Liver (tissue), 9 donors: ENCODE measurements around the gene RANBP17. TPM values are rescaled to one million over a fixed set of nuclear protein-coding genes. Genes with fewer than 3 reads are reported as not detected.
"Not testable (repeated sequence)": the region's sequence is repeated elsewhere in the genome, so short reads cannot be mapped to it uniquely, and the experiment has no call there.

Source experiments
- DNase-seq: peaks from one replicate; pipeline ENCODE4 v3.0.0-alpha.2; 2017; ENCODE audit warnings: low spot score
- H3K27ac ChIP-seq, 2 donors: one replicate each; pipeline ENCODE4 v1.7.0; 2013; ENCODE audit warnings: inconsistent platforms in 2 of 2, low read length in 2 of 2, control low read depth in 1 of 2, low read depth in 1 of 2, mild to moderate bottlenecking in 1 of 2
- H3K27me3 ChIP-seq, 4 donors: one replicate each; pipeline versions ENCODE4 v1.6.1 to v1.7.0; 2013; ENCODE audit warnings: low read length in 3 of 4, inconsistent platforms in 1 of 4, mild to moderate bottlenecking in 1 of 4, moderate library complexity in 1 of 4; ENCODE audit not compliant: control insufficient read depth in 4 of 4, insufficient read depth in 4 of 4
- H3K36me3 ChIP-seq, 4 donors: one replicate each; pipeline versions ENCODE4 v1.6.1 to v1.7.0; 2013; ENCODE audit warnings: low read length in 3 of 4, mild to moderate bottlenecking in 3 of 4, low read depth in 1 of 4, moderate library complexity in 1 of 4; ENCODE audit not compliant: control insufficient read depth in 4 of 4, insufficient read depth in 3 of 4
- H3K4me1 ChIP-seq, 4 donors: one replicate each; pipeline versions ENCODE4 v1.6.1 to v1.7.0; 2013; ENCODE audit warnings: low read length in 3 of 4, mild to moderate bottlenecking in 3 of 4, moderate library complexity in 1 of 4; ENCODE audit not compliant: control insufficient read depth in 4 of 4, insufficient read depth in 4 of 4
- H3K4me3 ChIP-seq, 3 donors: one replicate each; pipeline versions ENCODE4 v1.6.1 to v1.7.0; 2013; ENCODE audit warnings: low read length in 3 of 3, control low read depth in 1 of 3, low read depth in 1 of 3, mild to moderate bottlenecking in 1 of 3
- H3K9ac ChIP-seq, 2 donors: one replicate each; pipeline ENCODE4 v1.7.0; 2013; ENCODE audit warnings: low read length in 2 of 2, mild to moderate bottlenecking in 2 of 2, moderate library complexity in 2 of 2, control low read depth in 1 of 2, low read depth in 1 of 2
- H3K9me3 ChIP-seq, 4 donors: one replicate each; pipeline versions ENCODE4 v1.6.1 to v1.7.0; 2013; ENCODE audit warnings: low read length in 3 of 4; ENCODE audit not compliant: control insufficient read depth in 4 of 4
- CTCF ChIP-seq: fragments of 150-350 bp; IDR thresholded peaks from 2 replicates; pipeline ENCODE4 v1.5.1; 2017; ENCODE audit warnings: improper control_type of control experiment, low read depth, low read length; ENCODE audit not compliant: missing input control
- EGR1 ChIP-seq, 2 donors: IDR thresholded peaks; 2 replicates each; pipeline ENCODE4 v1.6.1; 2016 to 2018; ENCODE audit warnings: antibody characterized with exemption in 2 of 2, low read depth in 2 of 2
- FOXA1 ChIP-seq: IDR thresholded peaks from 2 replicates; pipeline ENCODE4 v1.6.1; 2016; ENCODE audit warnings: antibody characterized with exemption
- FOXA2 ChIP-seq: IDR thresholded peaks from 2 replicates; pipeline ENCODE4 v1.6.1; 2016; ENCODE audit warnings: antibody characterized with exemption
- HNF4A ChIP-seq, 2 donors: conservative IDR thresholded peaks; 2 replicates each; pipeline ENCODE4 v1.6.1; 2016; ENCODE audit warnings: antibody characterized with exemption in 2 of 2, mild to moderate bottlenecking in 2 of 2
- JUND ChIP-seq, 2 donors: IDR thresholded peaks; 2 replicates each; pipeline ENCODE4 v1.6.1; 2016; ENCODE audit warnings: antibody characterized with exemption in 2 of 2
- NR2F2 ChIP-seq: IDR thresholded peaks from 2 replicates; pipeline ENCODE4 v1.6.1; 2016; ENCODE audit warnings: antibody characterized with exemption
- RAD21 ChIP-seq, 2 donors: IDR thresholded peaks; 2 replicates each; pipeline ENCODE4 v1.6.1; 2016; ENCODE audit warnings: antibody characterized with exemption in 2 of 2, mild to moderate bottlenecking in 2 of 2
- RXRA ChIP-seq, 2 donors: IDR thresholded peaks; 2 replicates each; pipeline ENCODE4 v1.6.1; 2017 to 2018; ENCODE audit warnings: antibody characterized with exemption in 2 of 2, mild to moderate bottlenecking in 1 of 2
- SP1 ChIP-seq: IDR thresholded peaks from 2 replicates; pipeline ENCODE4 v1.6.1; 2018; ENCODE audit warnings: antibody characterized with exemption, mild to moderate bottlenecking
- TAF1 ChIP-seq: conservative IDR thresholded peaks from 2 replicates; pipeline ENCODE4 v1.6.1; 2016; ENCODE audit warnings: antibody characterized with exemption, mild to moderate bottlenecking
- WGBS: extraction: QIAGEN DNeasy Blood & Tissue Kit; methylation state at CpG from one replicate; pipeline ENCODE4 v1.1.7; 2013; 5-methylcytosine and 5-hydroxymethylcytosine counted together
- polyA plus RNA-seq, 2 donors: library from polyadenylated mRNA; stranded (reverse) in 1 of 2; unstranded in 1 of 2; fragments of 200-250 nt in 1 of 2; fragments of >200 nt in 1 of 2; fragmentation: Nextera tagmentation in 1 of 2; extraction: Ambion mirVana in 1 of 2; gene quantifications; one replicate each; pipeline versions ENCODE4 v1.2.1 to v1.2.3, GENCODE V29; 2013 to 2015
- total RNA-seq, 2 donors: library from RNA; depleted of rRNA; stranded (reverse); fragments of >200 nt; gene quantifications; one replicate each; pipeline ENCODE4 v1.2.3, GENCODE V29; 2014
- TF ChIP-seq, protein P1 (sequence below): IDR thresholded peaks from 2 replicates; pipeline ENCODE4 v1.6.1; 2016; ENCODE audit warnings: antibody characterized with exemption, mild to moderate bottlenecking
- TF ChIP-seq, protein P2 (sequence below): IDR thresholded peaks from 2 replicates; pipeline ENCODE4 v1.6.1; 2016; ENCODE audit warnings: antibody characterized with exemption
- TF ChIP-seq, protein P3 (sequence below): IDR thresholded peaks from 2 replicates; pipeline ENCODE4 v1.6.1; 2016; ENCODE audit warnings: antibody characterized with exemption
- TF ChIP-seq, protein P4 (sequence below): IDR thresholded peaks from 2 replicates; pipeline ENCODE4 v1.6.1; 2016; ENCODE audit warnings: antibody characterized with exemption
- donor health status: healthy.
- donor health status: healthy.
- donor health status: healthy.
- donor health status: healthy.
- donor health status: healthy.

Gene RANBP17
- total and polyA plus RNA-seq, 4 donors = 0.83 to 10.8 (median 7.9) TPM

- Histone ChIP-seq H3K27me3 (no peaks in the 10 kb centered on the region), H3K27ac (no peak overlapping the region), H3K9ac (no peak overlapping the region), H3K4me3 (no peak overlapping the region), H3K36me3 (no peaks in the 10 kb centered on the region), H3K4me1 (no peaks in the 10 kb centered on the region), H3K9me3 (no peaks in the 10 kb centered on the region)
- 91% methylated on average over 2 of the region's 2 CpGs for WGBS
- no peak for DNase-seq
- TF ChIP-seq SP1 = no peak
- TF ChIP-seq, protein P1, sequence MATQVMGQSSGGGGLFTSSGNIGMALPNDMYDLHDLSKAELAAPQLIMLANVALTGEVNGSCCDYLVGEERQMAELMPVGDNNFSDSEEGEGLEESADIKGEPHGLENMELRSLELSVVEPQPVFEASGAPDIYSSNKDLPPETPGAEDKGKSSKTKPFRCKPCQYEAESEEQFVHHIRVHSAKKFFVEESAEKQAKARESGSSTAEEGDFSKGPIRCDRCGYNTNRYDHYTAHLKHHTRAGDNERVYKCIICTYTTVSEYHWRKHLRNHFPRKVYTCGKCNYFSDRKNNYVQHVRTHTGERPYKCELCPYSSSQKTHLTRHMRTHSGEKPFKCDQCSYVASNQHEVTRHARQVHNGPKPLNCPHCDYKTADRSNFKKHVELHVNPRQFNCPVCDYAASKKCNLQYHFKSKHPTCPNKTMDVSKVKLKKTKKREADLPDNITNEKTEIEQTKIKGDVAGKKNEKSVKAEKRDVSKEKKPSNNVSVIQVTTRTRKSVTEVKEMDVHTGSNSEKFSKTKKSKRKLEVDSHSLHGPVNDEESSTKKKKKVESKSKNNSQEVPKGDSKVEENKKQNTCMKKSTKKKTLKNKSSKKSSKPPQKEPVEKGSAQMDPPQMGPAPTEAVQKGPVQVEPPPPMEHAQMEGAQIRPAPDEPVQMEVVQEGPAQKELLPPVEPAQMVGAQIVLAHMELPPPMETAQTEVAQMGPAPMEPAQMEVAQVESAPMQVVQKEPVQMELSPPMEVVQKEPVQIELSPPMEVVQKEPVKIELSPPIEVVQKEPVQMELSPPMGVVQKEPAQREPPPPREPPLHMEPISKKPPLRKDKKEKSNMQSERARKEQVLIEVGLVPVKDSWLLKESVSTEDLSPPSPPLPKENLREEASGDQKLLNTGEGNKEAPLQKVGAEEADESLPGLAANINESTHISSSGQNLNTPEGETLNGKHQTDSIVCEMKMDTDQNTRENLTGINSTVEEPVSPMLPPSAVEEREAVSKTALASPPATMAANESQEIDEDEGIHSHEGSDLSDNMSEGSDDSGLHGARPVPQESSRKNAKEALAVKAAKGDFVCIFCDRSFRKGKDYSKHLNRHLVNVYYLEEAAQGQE = no peak
- TF ChIP-seq CTCF = no peak
- no peak for TF ChIP-seq FOXA1
- TF ChIP-seq RXRA (IDR thresholded peaks at IDR 0.05) = no peak
- TF ChIP-seq, protein P2, sequence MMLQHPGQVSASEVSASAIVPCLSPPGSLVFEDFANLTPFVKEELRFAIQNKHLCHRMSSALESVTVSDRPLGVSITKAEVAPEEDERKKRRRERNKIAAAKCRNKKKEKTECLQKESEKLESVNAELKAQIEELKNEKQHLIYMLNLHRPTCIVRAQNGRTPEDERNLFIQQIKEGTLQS = no peak
- no peak for TF ChIP-seq TAF1
Observed at GRCh38 chr5:171032435-171032973, 170.7 kb downstream of the RANBP17 start.

- over 99% methylated on average over 2 of the region's 2 CpGs for WGBS
- H3K9ac ChIP-seq, H3K4me3 ChIP-seq, H3K27me3 ChIP-seq, DNase-seq, H3K9me3 ChIP-seq, H3K27ac ChIP-seq, H3K4me1 ChIP-seq, H3K36me3 ChIP-seq: not testable (repeated sequence)
Observed at GRCh38 chr5:171041893-171042292, 180.1 kb downstream of the RANBP17 start.

GRCh38 chr5:171050916-171051315, 189.1 kb downstream of the RANBP17 start:
- TF ChIP-seq, protein P2 = no peak
- TF ChIP-seq, protein P3, sequence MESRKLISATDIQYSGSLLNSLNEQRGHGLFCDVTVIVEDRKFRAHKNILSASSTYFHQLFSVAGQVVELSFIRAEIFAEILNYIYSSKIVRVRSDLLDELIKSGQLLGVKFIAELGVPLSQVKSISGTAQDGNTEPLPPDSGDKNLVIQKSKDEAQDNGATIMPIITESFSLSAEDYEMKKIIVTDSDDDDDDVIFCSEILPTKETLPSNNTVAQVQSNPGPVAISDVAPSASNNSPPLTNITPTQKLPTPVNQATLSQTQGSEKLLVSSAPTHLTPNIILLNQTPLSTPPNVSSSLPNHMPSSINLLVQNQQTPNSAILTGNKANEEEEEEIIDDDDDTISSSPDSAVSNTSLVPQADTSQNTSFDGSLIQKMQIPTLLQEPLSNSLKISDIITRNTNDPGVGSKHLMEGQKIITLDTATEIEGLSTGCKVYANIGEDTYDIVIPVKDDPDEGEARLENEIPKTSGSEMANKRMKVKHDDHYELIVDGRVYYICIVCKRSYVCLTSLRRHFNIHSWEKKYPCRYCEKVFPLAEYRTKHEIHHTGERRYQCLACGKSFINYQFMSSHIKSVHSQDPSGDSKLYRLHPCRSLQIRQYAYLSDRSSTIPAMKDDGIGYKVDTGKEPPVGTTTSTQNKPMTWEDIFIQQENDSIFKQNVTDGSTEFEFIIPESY = no peak
- TF ChIP-seq NR2F2 (no peak), CTCF (no peak), SP1 (no peak), FOXA2 (no peak), RXRA (IDR thresholded peaks at IDR 0.05) (no peak), RAD21 (IDR thresholded peaks at IDR 0.05) (no peak), EGR1 (IDR thresholded peaks at IDR 0.05; ENCODE audit: low read depth in 2 of 2) (no peak), FOXA1 (no peak), HNF4A (conservative IDR thresholded peaks at IDR 0.05) (no peak), JUND (IDR thresholded peaks at IDR 0.05) (no peak)
- TF ChIP-seq, protein P4, sequence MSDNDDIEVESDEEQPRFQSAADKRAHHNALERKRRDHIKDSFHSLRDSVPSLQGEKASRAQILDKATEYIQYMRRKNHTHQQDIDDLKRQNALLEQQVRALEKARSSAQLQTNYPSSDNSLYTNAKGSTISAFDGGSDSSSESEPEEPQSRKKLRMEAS = no peak
- 91% methylated on average over 1 of the region's 1 CpG for WGBS

More at GRCh38 chr5:171050916-171051315, 189.1 kb downstream of the RANBP17 start:
- no peaks in the 10 kb centered on the region for H3K27me3 ChIP-seq
- DNase-seq = no peak
- no peaks in the 10 kb centered on the region for H3K4me1 ChIP-seq
- H3K9me3 ChIP-seq = no peaks in the 10 kb centered on the region
- no peak overlapping the region for H3K27ac ChIP-seq
- H3K9ac ChIP-seq = no peak overlapping the region
- no peak overlapping the region for H3K4me3 ChIP-seq
- no peaks in the 10 kb centered on the region for H3K36me3 ChIP-seq
